ENCODE data around the gene DGKI. TPM values are rescaled to one million over a fixed set of nuclear protein-coding genes. Genes with fewer than 3 reads are reported as not detected.

The DGKI gene
- total and polyA plus RNA-seq, 2 donors = 1.8 to 13.3 TPM

DNA sequence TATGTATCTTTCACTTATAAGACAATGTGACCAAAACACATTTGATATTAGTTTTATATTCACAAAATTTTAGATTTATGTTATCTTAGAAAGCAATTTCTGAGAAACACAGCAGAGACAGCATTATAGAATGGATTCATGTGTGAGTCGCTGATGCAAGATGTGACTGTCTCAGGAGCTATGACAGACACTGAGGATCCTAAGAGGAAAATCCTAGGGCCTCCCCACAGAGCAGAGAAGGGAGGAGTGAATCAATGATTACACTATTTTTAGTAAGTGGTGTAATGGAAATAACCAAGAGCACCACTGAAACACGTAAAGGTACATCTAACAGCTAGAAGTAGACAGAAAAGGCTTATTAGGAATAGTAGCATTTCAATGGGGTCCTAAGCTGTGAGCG is 299.3 kb downstream of the DGKI start:
- no peak overlapping the region for H3K27ac ChIP-seq (ENCODE audit: low read depth)
- no peaks in the 10 kb centered on the region for H3K4me1 ChIP-seq (ENCODE audit: insufficient read depth)
- no peaks in the 10 kb centered on the region for H3K36me3 ChIP-seq (ENCODE audit: insufficient read depth)
- DNase-seq (ENCODE audit: extremely low spot score) = no peak
- WGBS = 93% methylated on average over 3 of the region's 3 CpGs
- no peak overlapping the region for H3K4me3 ChIP-seq (ENCODE audit: low read depth, low read length)

DNA sequence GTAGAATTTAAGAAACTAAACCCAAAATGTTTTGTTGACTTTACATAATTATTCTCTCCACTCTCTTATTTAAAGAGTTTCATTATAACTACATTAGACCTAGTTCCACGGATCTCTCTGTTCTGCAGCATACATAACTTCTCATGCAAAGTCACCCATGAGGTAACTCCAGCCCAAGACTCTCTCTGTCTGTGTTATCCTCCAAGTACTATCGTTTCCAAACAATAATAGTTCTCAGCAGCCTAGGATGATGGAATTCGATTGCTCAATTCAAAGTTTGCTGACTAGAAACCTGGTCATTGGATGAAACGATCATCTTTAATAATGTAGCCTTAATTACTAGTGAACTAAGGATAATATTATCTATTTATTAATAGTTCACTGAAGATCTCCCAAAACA is 300.1 kb downstream of the DGKI start:
- no peaks in the 10 kb centered on the region for H3K4me1 ChIP-seq (ENCODE audit: insufficient read depth)
- H3K4me3 ChIP-seq (ENCODE audit: low read depth, low read length) = no peak overlapping the region
- WGBS = 81% methylated on average over 4 of the region's 4 CpGs
- no peak for DNase-seq (ENCODE audit: extremely low spot score)
- no peak overlapping the region for H3K27ac ChIP-seq (ENCODE audit: low read depth)
- H3K36me3 ChIP-seq (ENCODE audit: insufficient read depth) = no peaks in the 10 kb centered on the region

DNA sequence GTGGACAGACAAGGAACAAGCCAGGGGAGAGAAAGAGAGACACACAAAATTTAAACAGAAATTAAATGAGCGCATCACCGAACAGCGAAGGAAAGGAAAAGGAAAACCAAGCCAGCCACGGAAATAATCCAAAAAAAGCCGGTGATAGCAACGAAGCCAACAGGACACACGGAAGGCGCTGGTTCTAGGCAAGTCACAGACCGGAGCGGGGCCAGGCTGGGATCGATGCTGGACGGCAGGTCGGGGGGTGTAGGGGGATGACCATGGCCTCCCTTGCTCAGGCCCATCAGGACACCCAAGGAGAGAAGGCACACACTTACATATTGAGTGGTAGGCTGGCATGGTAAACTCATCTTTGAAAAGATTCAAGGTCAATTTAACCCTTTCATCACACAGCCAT is 300.8 kb downstream of the DGKI start:
- Histone ChIP-seq H3K36me3 (ENCODE audit: insufficient read depth) (no peaks in the 10 kb centered on the region), H3K4me3 (ENCODE audit: low read depth, low read length) (no peak overlapping the region), H3K4me1 (ENCODE audit: insufficient read depth) (no peaks in the 10 kb centered on the region), H3K27ac (ENCODE audit: low read depth) (no peak overlapping the region)
- no peak for DNase-seq (ENCODE audit: extremely low spot score)
- WGBS = 96% methylated on average over 13 of the region's 13 CpGs

DNA sequence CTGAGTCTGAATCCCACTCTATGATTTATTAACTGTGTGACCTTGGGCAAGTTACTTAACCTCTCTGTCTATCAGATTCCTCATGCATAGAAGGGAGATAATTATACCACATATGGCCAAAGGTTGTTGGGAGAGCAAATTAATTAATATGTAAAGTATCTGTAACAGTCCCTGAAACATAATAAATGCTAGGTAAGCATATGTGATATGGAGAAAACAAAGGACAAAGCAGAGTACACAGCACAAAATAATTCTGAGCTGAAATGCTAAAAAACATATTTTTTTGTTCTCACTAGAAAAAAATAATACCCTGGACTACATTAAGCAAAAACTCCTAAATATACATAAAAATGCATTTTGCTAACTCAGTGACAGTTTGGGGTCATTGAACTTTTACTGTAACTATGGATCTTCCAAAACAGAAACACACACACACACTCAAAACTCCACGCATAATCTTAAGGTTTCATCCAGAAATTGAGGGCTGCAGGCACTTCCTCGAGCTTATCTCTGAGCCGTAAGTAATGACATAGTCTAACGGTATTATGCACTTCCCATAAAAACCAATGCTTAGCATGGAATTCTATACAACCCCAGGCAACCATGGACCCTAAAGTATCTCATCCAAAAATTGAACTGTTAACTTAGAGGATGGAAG is 301.6 kb downstream of the DGKI start:
- Histone ChIP-seq H3K27ac (ENCODE audit: low read depth) (no peak overlapping the region), H3K4me3 (ENCODE audit: low read depth, low read length) (no peak overlapping the region), H3K4me1 (ENCODE audit: insufficient read depth) (no peaks in the 10 kb centered on the region), H3K36me3 (ENCODE audit: insufficient read depth) (no peaks in the 10 kb centered on the region)
- 22% methylated on average over 4 of the region's 4 CpGs for WGBS
- DNase-seq (ENCODE audit: extremely low spot score) = no peak

DNA sequence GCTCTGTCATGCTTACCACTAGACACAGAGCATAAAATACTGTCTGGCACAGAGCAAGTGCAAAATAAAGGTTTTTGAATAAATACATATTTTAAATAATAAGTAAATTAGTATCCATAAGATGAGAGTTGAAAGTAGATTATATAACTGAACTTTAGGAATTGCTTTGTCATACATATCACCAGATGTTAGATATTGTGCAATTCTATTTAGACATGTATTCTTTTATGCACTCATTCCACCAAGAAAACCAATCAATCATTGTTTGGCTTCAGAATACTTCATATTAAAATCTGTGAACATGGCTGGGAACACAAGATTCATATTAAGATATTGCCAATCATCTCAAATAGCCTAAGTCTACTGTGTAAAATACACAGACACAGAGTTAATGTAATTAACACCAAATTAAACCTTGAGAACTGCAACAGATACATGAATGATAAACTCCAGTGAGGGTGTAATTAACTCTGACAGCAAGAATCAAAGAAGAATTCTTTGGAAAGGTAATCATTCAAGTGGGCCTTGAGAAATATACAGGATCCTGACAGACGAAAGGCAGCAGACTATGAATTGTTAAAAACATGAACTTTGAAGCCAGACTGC is 302.2 kb downstream of the DGKI start:
- no peak overlapping the region for H3K4me3 ChIP-seq (ENCODE audit: low read depth, low read length)
- DNase-seq (ENCODE audit: extremely low spot score) = no peak
- no peaks in the 10 kb centered on the region for H3K36me3 ChIP-seq (ENCODE audit: insufficient read depth)
- H3K4me1 ChIP-seq (ENCODE audit: insufficient read depth) = no peaks in the 10 kb centered on the region
- H3K27ac ChIP-seq (ENCODE audit: low read depth) = no peak overlapping the region
- WGBS = 79% methylated on average over 1 of the region's 1 CpG

DNA sequence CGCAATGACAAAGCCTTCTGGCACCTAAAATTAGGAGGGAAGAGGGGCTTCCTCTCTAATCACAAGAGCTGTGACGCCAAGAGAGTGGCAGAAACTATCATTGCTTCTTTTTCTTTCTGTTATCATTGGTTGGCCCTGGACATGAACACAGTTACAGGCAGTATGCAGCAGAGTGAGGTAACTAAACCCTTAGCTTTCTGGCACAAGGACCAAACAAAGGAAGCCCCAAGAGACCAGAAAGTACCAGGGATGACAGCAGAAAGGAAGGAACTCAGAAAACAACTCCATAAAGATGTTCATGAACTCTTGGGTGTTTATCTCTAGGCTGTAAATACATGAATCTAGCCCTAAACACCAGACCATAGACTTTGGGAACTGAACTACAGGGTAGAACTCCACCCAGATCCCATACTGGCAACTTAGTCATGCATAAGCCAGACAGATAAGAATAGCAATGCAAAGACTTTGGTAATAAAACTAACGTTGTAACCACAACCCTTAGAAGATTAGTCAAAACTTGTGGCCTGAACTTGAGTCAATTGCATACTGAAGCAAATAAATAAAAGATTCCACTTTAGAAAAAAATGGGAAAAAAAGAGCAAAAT is 307.6 kb downstream of the DGKI start:
- Histone ChIP-seq H3K4me1 (ENCODE audit: insufficient read depth) (no peaks in the 10 kb centered on the region), H3K36me3 (ENCODE audit: insufficient read depth) (no peaks in the 10 kb centered on the region), H3K27ac (ENCODE audit: low read depth) (no peak overlapping the region), H3K4me3 (ENCODE audit: low read depth, low read length) (no peak overlapping the region)
- WGBS = 71% methylated on average over 3 of the region's 3 CpGs
- DNase-seq (ENCODE audit: extremely low spot score) = no peak

DNA sequence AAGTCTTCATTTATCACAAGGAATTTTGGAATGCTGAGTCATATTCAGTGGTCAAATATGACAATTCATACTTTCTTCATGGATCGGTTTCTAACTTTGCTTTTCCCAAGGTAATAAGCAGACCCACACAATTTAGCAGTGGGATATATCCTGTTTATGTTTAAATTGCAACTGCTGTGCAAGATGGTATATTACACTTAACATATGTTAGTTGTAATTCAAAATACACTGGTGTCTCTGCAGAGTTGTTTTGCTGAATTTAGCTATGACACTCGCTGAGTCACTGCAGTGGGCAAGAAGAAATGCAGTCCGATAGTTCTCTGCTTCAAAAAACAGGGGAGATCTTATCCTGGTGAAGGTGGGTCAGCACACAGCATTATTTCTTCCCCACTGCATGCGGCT is 308.4 kb downstream of the DGKI start:
- Histone ChIP-seq H3K36me3 (ENCODE audit: insufficient read depth) (no peaks in the 10 kb centered on the region), H3K4me3 (ENCODE audit: low read depth, low read length) (no peak overlapping the region), H3K27ac (ENCODE audit: low read depth) (no peak overlapping the region), H3K4me1 (ENCODE audit: insufficient read depth) (no peaks in the 10 kb centered on the region)
- 68% methylated on average over 4 of the region's 4 CpGs for WGBS
- no peak for DNase-seq (ENCODE audit: extremely low spot score)

DNA sequence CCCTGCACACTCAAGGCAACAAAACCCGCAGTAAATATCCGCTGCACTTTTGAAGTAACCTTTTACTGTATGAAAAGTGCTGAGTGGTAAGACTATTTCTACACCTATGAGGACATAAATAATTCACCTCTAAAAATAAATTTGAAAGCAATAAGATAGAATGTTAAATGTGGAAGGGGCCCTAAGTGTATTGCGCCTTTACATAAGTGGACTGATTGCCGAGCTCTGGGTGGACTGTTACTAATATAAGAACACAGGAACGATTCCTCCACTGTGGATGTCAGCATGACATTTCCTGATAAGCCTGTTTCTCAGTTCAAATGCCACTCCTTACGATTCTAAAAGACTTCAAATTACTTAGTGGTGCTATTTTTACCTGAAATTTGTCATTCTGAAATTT is 311.2 kb downstream of the DGKI start:
- 76% methylated on average over 6 of the region's 6 CpGs for WGBS
- Histone ChIP-seq H3K36me3 (ENCODE audit: insufficient read depth) (no peaks in the 10 kb centered on the region), H3K4me1 (ENCODE audit: insufficient read depth) (no peaks in the 10 kb centered on the region), H3K27ac (ENCODE audit: low read depth) (no peak overlapping the region), H3K4me3 (ENCODE audit: low read depth, low read length) (no peak overlapping the region)
- no peak for DNase-seq (ENCODE audit: extremely low spot score)

DNA sequence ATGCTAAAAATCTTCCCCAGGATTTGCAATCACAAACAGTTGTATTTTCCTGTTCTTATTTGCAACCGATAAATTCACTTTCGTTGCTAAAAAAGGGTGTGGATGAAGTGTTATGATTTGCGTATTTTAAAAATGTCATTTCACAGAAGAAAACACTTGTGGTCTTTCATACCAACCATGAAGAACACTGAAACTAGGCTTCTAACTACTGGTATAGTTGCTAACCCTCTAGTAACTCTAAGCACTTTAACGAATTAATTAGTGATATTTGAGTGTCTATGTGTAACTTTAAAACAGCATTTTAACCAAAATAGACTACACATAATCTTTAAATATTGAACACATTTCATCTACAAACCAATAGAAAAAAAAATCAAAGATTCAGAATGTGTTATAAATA is 315.1 kb downstream of the DGKI start:
- Histone ChIP-seq H3K36me3 (ENCODE audit: insufficient read depth) (no peaks in the 10 kb centered on the region), H3K4me1 (ENCODE audit: insufficient read depth) (no peaks in the 10 kb centered on the region), H3K27ac (ENCODE audit: low read depth) (no peak overlapping the region), H3K4me3 (ENCODE audit: low read depth, low read length) (no peak overlapping the region)
- DNase-seq (ENCODE audit: extremely low spot score) = no peak
- WGBS = 93% methylated on average over 4 of the region's 4 CpGs

DNA sequence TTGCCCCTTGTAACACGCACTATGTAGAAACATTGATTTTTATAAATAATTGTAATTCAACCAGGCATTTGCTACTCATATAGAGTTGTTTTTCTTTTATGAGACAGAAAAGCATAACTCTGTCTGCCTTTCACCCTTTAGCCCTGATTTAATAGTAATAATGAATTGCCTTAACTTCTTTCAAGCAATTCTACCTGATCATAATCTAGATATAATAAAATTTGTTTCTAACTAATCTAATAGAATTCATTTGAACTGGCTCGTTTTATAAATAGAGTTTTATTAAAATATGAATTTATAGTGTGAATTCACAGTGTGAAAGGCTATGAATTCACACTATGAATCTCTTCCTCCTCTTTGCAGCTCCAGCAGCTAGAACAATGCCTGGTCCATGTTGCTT is 319.1 kb downstream of the DGKI start:
- WGBS = 81% methylated on average over 2 of the region's 2 CpGs

DNA sequence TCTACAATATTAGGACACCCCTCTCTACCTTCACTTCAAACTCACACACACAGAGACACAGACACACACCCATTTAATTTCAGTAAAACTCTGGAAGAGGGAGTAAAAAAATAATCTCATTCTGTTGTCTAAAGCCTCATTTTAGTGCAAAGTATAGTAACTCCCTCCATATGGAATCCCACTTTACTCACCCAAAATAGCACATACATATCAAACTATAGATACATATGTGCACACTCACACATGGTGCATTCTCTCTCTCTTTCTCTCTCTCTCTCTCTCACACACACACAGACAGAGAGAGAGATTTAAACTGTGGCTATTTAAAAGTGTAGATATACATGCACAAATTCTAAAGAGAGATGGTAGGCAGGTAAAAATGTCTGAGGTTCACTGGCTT is 323.6 kb downstream of the DGKI start:
- DNase-seq (ENCODE audit: extremely low spot score) = no peak
- no peak overlapping the region for H3K27ac ChIP-seq (ENCODE audit: low read depth)
- no peak overlapping the region for H3K4me3 ChIP-seq (ENCODE audit: low read depth, low read length)
- H3K36me3 ChIP-seq (ENCODE audit: insufficient read depth) = no peaks in the 10 kb centered on the region
- no peaks in the 10 kb centered on the region for H3K4me1 ChIP-seq (ENCODE audit: insufficient read depth)

More for the DNA sequence above, 319.1 kb downstream of the DGKI start:
- no peak for DNase-seq (ENCODE audit: extremely low spot score)
- Histone ChIP-seq H3K36me3 (ENCODE audit: insufficient read depth) (no peaks in the 10 kb centered on the region), H3K4me3 (ENCODE audit: low read depth, low read length) (no peak overlapping the region), H3K4me1 (ENCODE audit: insufficient read depth) (no peaks in the 10 kb centered on the region), H3K27ac (ENCODE audit: low read depth) (no peak overlapping the region)

DNA sequence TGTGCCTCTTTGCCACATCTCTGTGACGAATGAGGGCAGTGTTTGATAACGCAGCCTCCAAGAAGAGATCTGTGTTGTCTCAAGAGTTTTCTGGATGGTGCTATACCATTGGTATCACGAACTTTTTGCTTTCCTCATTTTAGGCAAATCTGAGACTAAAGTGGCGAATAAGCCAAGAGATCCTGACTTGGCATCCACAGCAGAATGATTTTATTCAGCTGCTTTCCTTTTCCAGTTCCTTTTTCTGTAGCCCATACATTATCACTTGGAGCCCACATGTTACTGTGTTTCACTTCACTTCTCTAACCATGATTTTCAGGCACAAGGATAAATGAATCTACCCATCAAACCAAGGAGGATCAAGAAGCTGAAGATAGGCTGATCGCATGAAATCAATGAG is 325.3 kb downstream of the DGKI start:
- no peak for DNase-seq (ENCODE audit: extremely low spot score)
- no peaks in the 10 kb centered on the region for H3K36me3 ChIP-seq (ENCODE audit: insufficient read depth)
- WGBS = 93% methylated on average over 5 of the region's 5 CpGs
- H3K4me3 ChIP-seq (ENCODE audit: low read depth, low read length) = no peak overlapping the region
- H3K27ac ChIP-seq (ENCODE audit: low read depth) = no peak overlapping the region
- no peaks in the 10 kb centered on the region for H3K4me1 ChIP-seq (ENCODE audit: insufficient read depth)

DNA sequence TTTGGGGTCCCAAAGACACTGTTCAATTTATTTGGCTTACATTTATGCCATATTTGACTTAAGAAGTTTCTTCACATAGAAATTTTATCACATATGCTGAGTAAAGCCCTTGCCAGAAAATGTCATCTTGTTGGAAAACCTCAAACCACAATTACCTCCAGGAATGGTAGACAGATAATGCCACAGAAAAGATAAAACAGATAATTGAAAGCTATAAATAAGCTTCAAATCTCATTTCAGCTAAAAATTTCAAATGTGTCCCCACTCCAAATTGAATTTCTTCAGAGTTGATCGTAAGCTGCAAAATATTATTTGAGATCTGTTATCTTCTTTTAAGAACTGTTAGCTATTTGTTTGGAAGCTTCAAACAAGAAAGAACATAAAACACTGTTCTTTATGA is 326.8 kb downstream of the DGKI start:
- no peak overlapping the region for H3K4me3 ChIP-seq (ENCODE audit: low read depth, low read length)
- no peaks in the 10 kb centered on the region for H3K36me3 ChIP-seq (ENCODE audit: insufficient read depth)
- H3K27ac ChIP-seq (ENCODE audit: low read depth) = no peak overlapping the region
- WGBS = 76% methylated on average over 1 of the region's 1 CpG
- DNase-seq (ENCODE audit: extremely low spot score) = no peak
- H3K4me1 ChIP-seq (ENCODE audit: insufficient read depth) = no peaks in the 10 kb centered on the region

DNA sequence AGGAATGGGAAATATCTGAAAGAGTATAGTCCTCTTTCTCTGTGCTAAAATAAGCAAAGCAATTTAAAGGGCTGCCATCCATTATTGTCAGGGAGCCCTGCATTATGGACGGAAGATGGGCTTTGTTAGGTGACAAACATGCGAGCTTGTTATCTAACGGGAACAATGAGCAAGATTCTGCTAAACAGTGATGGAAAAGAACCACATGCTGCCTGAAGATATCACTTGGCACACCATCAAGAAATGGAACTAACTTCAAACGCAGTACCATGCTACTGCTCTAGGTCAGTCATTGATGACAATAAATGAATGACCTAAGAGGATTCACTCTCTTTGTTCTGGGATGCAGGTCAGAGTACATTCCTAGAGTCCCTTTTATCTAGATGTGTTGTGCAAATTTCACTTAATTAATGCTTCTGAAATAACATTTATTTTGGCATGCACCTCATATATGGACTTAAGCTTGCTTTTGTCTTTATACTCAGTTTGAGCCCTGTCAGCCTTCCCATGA is 327.5 kb downstream of the DGKI start:
- 56% methylated on average over 4 of the region's 4 CpGs for WGBS
- DNase-seq (ENCODE audit: extremely low spot score) = no peak
- no peak overlapping the region for H3K27ac ChIP-seq (ENCODE audit: low read depth)
- H3K4me3 ChIP-seq (ENCODE audit: low read depth, low read length) = no peak overlapping the region
- H3K4me1 ChIP-seq (ENCODE audit: insufficient read depth) = no peaks in the 10 kb centered on the region
- no peaks in the 10 kb centered on the region for H3K36me3 ChIP-seq (ENCODE audit: insufficient read depth)

Measured in urinary bladder (tissue), 4 donors.